ENCODE measurements around the gene SF3A2.

SF3A2 gene

GRCh38 chr19:2282862-2283237, 46.2 kb downstream of the SF3A2 start:
- Histone ChIP-seq H3K4me3 (ENCODE audit: severe bottlenecking) (no peak overlapping the region), H3K27me3 (ENCODE audit: insufficient read depth, poor library complexity, severe bottlenecking) (no peaks in the 10 kb centered on the region), H3K9me3 (ENCODE audit: severe bottlenecking) (no peaks in the 10 kb centered on the region), H3K36me3 (ENCODE audit: low read depth) (no peaks in the 10 kb centered on the region), H3K27ac (ENCODE audit: poor library complexity, severe bottlenecking) (no peak overlapping the region), H3K4me1 (ENCODE audit: insufficient read depth, poor library complexity, severe bottlenecking) (no peaks in the 10 kb centered on the region)
- no peak for DNase-seq (ENCODE audit: low spot score)
- no peak for ATAC-seq (ENCODE audit: low read depth)
- no peak for TF ChIP-seq CTCF (IDR thresholded peaks at IDR 0.05; ENCODE audit: poor library complexity, severe bottlenecking)

- H3K4me1 ChIP-seq (ENCODE audit: insufficient read depth, poor library complexity, severe bottlenecking) = no peaks in the 10 kb centered on the region
- no peak for ATAC-seq (ENCODE audit: low read depth)
- peaks cover 9% of the 10 kb centered on the region for H3K27me3 ChIP-seq (ENCODE audit: insufficient read depth, poor library complexity, severe bottlenecking)
- no peak overlapping the region for H3K27ac ChIP-seq (ENCODE audit: poor library complexity, severe bottlenecking)
- no peaks in the 10 kb centered on the region for H3K36me3 ChIP-seq (ENCODE audit: low read depth)
- H3K9me3 ChIP-seq (ENCODE audit: severe bottlenecking) = no peaks in the 10 kb centered on the region
- no peak for DNase-seq (ENCODE audit: low spot score)
- no peak for TF ChIP-seq CTCF (IDR thresholded peaks at IDR 0.05; ENCODE audit: poor library complexity, severe bottlenecking)
- no peak overlapping the region for H3K4me3 ChIP-seq (ENCODE audit: severe bottlenecking)
These were observed 47.3 kb downstream of the SF3A2 start for GRCh38 chr19:2283835-2284507.

- ATAC-seq (ENCODE audit: low read depth) = no peak
- DNase-seq (ENCODE audit: low spot score) = no peak
- TF ChIP-seq CTCF (IDR thresholded peaks at IDR 0.05; ENCODE audit: poor library complexity, severe bottlenecking) = no peak
- H3K9me3 ChIP-seq (ENCODE audit: severe bottlenecking) = no peaks in the 10 kb centered on the region
- no peaks in the 10 kb centered on the region for H3K36me3 ChIP-seq (ENCODE audit: low read depth)
- no peaks in the 10 kb centered on the region for H3K4me1 ChIP-seq (ENCODE audit: insufficient read depth, poor library complexity, severe bottlenecking)
- H3K4me3 ChIP-seq (ENCODE audit: severe bottlenecking) = no peak overlapping the region
- H3K27ac ChIP-seq (ENCODE audit: poor library complexity, severe bottlenecking) = no peak overlapping the region
- H3K27me3 ChIP-seq (ENCODE audit: insufficient read depth, poor library complexity, severe bottlenecking) = peaks cover 34% of the 10 kb centered on the region
These were observed 49.9 kb downstream of the SF3A2 start for GRCh38 chr19:2286402-2287140.

GRCh38 chr19:2287585-2288337, 51.1 kb downstream of the SF3A2 start:
- H3K4me1 ChIP-seq (ENCODE audit: insufficient read depth, poor library complexity, severe bottlenecking) = no peaks in the 10 kb centered on the region

More at GRCh38 chr19:2287585-2288337, 51.1 kb downstream of the SF3A2 start:
- DNase-seq (ENCODE audit: low spot score) = no peak
- Histone ChIP-seq H3K9me3 (ENCODE audit: severe bottlenecking) (no peaks in the 10 kb centered on the region), H3K27ac (ENCODE audit: poor library complexity, severe bottlenecking) (no peak overlapping the region), H3K27me3 (ENCODE audit: insufficient read depth, poor library complexity, severe bottlenecking) (peaks cover 38% of the 10 kb centered on the region), H3K4me3 (ENCODE audit: severe bottlenecking) (no peak overlapping the region), H3K36me3 (ENCODE audit: low read depth) (no peaks in the 10 kb centered on the region)
- TF ChIP-seq CTCF (IDR thresholded peaks at IDR 0.05; ENCODE audit: poor library complexity, severe bottlenecking) = no peak
- ATAC-seq (ENCODE audit: low read depth) = no peak

All from RWPE2 (cell line).